Pancreas (tissue), 10 donors: ENCODE results near the gene NT5C. TPM values are rescaled to one million over a fixed set of nuclear protein-coding genes. Genes with fewer than 3 reads are reported as not detected.
"Not testable (repeated sequence)": the region's sequence is repeated elsewhere in the genome, so short reads cannot be mapped to it uniquely, and the experiment has no call there.

Experiments used
- ATAC-seq, 4 donors: fragments of 200-7000 bp; cut with Tn5 transposase; one replicate each; pipeline versions ENCODE4 v1.8.0 to v1.9.1; 2020; ENCODE audit warnings: mild to moderate bottlenecking in 4 of 4, moderate library complexity in 4 of 4
- DNase-seq, 6 donors: peaks; one replicate each; pipeline ENCODE4 v3.0.0-alpha.2; 2020
- FAIRE-seq: peaks from 2 replicates; lab custom pipeline; 2012; peaks lifted over from hg19 to GRCh38; lab: Jason Lieb, UNC
- H3K27ac ChIP-seq, 4 donors: fragments of 200-600 bp; sonication (generic); 1 replicate in 3 of 4; 2 replicates in 1 of 4; pipeline versions ENCODE4 v1.5.0 to v1.8.0; 2020
- H3K27me3 ChIP-seq, 4 donors: fragments of 200-600 bp; one replicate each; pipeline ENCODE4 v1.8.0; 2021
- H3K36me3 ChIP-seq, 3 donors: fragments of 200-600 bp; sonication (generic) in 1 of 3; one replicate each; pipeline versions ENCODE4 v1.5.0 to v1.8.0; 2020 to 2021
- H3K4me1 ChIP-seq, 3 donors: fragments of 200-600 bp; one replicate each; pipeline ENCODE4 v1.8.0; 2021
- H3K4me3 ChIP-seq, 4 donors: fragments of 200-600 bp; sonication (generic) in 2 of 4; one replicate each; pipeline versions ENCODE4 v1.5.0 to v1.8.0; 2020 to 2021
- H3K9me3 ChIP-seq, 4 donors: fragments of 200-600 bp; one replicate each; pipeline ENCODE4 v1.8.0; 2021
- WGBS, 2 donors: extraction: QIAGEN DNeasy Blood & Tissue Kit; methylation state at CpG; one replicate each; pipeline ENCODE4 v1.1.7; 2013; 5-methylcytosine and 5-hydroxymethylcytosine counted together
- intact Hi-C, 3 donors: fragments of 100-400 bp; cut with DNase I; formaldehyde crosslinking; loops; one replicate each; pipeline versions ENCODE4 v1.11.1 to v1.14.2; 2022
- polyA plus RNA-seq, 2 donors: library from polyadenylated mRNA; stranded (reverse); fragments of 200-250 nt; gene quantifications; one replicate each; pipeline ENCODE4 v1.2.3, GENCODE V29; 2013
- total RNA-seq, 6 donors: library from RNA; stranded (reverse); fragmentation: NEBNext Ultra II Directional in 4 of 6; extraction: Animal tissue kit (Norgen Biotek cat#: 25700) in 4 of 6; gene quantifications; one replicate each; pipeline versions ENCODE4 v1.2.1 to v1.2.4, GENCODE V29; 2021 to 2023
- TF ChIP-seq, protein P1 (sequence below), 4 donors: fragments of 200-600 bp; sonication (generic) in 3 of 4; IDR thresholded peaks; one replicate each; pipeline versions ENCODE4 v1.5.0 to v1.8.0; 2021; ENCODE audit warnings: antibody characterized with exemption in 4 of 4
- donor health status: healthy with polysubstance abuse.
- donor health status: DM: no; HTN: no; CAD: no; lungs with moderate emphysema.
- donor health status: DM: no; HTN: no; CAD: no.
- donor health status: control.
- donor health status: control.
- donor health status: Bipolar disorder and iron deficiency.
- donor health status: DM: yes; HTN: yes; CAD: no.
- donor health status: DM: no; HTN: no; CAD: no.
- donor health status: DM: no; HTN: no; CAD: no.
- donor health status: DM: yes; HTN: yes; CAD: no.

Gene NT5C
- total and polyA plus RNA-seq, 8 donors = 14.4 to 76.3 (median 21.8) TPM

- Histone ChIP-seq H3K9me3 (no peaks in the 10 kb centered on the region), H3K4me3 (no peak overlapping the region), H3K27ac (no peak overlapping the region), H3K27me3 (no peaks in the 10 kb centered on the region), H3K36me3 (peaks cover 0 to 47% (median 17%) of the 10 kb centered on the region in 3 donors), H3K4me1 (peaks cover 0 to 4% (median 0%) of the 10 kb centered on the region in 3 donors)
- WGBS, 2 donors = 93 to 94% methylated on average over 11 of the region's 11 CpGs
- DNase-seq = peak in 1 of 6 donors; percentile 29
- TF ChIP-seq, protein P1, sequence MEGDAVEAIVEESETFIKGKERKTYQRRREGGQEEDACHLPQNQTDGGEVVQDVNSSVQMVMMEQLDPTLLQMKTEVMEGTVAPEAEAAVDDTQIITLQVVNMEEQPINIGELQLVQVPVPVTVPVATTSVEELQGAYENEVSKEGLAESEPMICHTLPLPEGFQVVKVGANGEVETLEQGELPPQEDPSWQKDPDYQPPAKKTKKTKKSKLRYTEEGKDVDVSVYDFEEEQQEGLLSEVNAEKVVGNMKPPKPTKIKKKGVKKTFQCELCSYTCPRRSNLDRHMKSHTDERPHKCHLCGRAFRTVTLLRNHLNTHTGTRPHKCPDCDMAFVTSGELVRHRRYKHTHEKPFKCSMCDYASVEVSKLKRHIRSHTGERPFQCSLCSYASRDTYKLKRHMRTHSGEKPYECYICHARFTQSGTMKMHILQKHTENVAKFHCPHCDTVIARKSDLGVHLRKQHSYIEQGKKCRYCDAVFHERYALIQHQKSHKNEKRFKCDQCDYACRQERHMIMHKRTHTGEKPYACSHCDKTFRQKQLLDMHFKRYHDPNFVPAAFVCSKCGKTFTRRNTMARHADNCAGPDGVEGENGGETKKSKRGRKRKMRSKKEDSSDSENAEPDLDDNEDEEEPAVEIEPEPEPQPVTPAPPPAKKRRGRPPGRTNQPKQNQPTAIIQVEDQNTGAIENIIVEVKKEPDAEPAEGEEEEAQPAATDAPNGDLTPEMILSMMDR (IDR thresholded peaks at IDR 0.05) = no peak
- no peak for FAIRE-seq
- intact Hi-C loops = loop anchor here in 1 of 3 donors (10.0 kb wide), 1 partner anchor 50 kb away; no protein-coding TSS in a partner anchor
- no peak for ATAC-seq
Observed at GRCh38 chr17:75174996-75175395, 43.5 kb upstream of the NT5C start.

DNA sequence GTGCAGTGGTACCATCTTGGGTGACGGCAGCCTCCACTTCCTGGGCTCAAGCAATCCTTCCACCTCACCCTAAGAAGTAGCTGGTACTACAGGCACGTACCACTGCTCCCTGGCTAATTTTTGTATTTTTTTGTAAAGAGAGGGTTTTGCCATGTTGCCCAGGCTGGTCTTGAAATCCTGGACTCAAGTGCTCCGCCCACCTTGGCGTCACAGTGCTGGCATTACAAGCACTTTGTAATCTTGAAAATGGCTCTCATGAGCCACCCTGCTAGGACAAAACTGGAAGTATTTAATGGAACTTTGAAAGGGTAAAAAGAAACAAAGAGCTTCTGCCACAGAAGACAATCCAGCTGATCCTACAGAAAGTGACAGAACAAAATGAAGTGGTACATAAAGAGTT lies 42.0 kb upstream of the NT5C start:
- ATAC-seq = no peak
- no peaks in the 10 kb centered on the region for H3K9me3 ChIP-seq
- no peaks in the 10 kb centered on the region for H3K27me3 ChIP-seq
- 87 to 88% methylated on average over 4 of the region's 4 CpGs for WGBS, 2 donors
- no peaks in the 10 kb centered on the region for H3K4me1 ChIP-seq
- no peak overlapping the region for H3K4me3 ChIP-seq
- H3K27ac ChIP-seq = no peak overlapping the region
- peaks cover 0 to 42% (median 17%) of the 10 kb centered on the region in 3 donors for H3K36me3 ChIP-seq
- FAIRE-seq = no peak
- DNase-seq = peak in 1 of 6 donors; percentile 5
- intact Hi-C loops = loop anchor here in 1 of 3 donors (10.0 kb wide), 1 partner anchor 49 kb away; no protein-coding TSS in a partner anchor
- TF ChIP-seq, protein P1 (IDR thresholded peaks at IDR 0.05) = no peak

GRCh38 chr17:75168998-75169397 lies 37.5 kb upstream of the NT5C start:
- Histone ChIP-seq H3K9me3 (no peaks in the 10 kb centered on the region), H3K4me1 (no peaks in the 10 kb centered on the region), H3K27ac (no peak overlapping the region), H3K27me3 (no peaks in the 10 kb centered on the region), H3K4me3 (no peak overlapping the region), H3K36me3 (peaks cover 0 to 27% (median 11%) of the 10 kb centered on the region in 3 donors)
- FAIRE-seq (no peak), ATAC-seq (no peak), DNase-seq (no peak)
- TF ChIP-seq, protein P1 (IDR thresholded peaks at IDR 0.05) = no peak
- WGBS, 2 donors = 76 to 82% methylated on average over 4 of the region's 4 CpGs
- intact Hi-C loops = no loop called here

- H3K27me3 ChIP-seq, intact Hi-C loops, ATAC-seq, H3K27ac ChIP-seq, H3K9me3 ChIP-seq, FAIRE-seq, H3K4me3 ChIP-seq, H3K4me1 ChIP-seq: not testable (repeated sequence)
- 96 to 98% methylated on average over 15 of the region's 15 CpGs for WGBS, 2 donors
- H3K36me3 ChIP-seq = peaks cover 0 to 10% (median 6%) of the 10 kb centered on the region in 3 donors
- DNase-seq = peak in 1 of 6 donors; percentile 8
Observed at GRCh38 chr17:75164606-75165005, 33.1 kb upstream of the NT5C start.

DNA sequence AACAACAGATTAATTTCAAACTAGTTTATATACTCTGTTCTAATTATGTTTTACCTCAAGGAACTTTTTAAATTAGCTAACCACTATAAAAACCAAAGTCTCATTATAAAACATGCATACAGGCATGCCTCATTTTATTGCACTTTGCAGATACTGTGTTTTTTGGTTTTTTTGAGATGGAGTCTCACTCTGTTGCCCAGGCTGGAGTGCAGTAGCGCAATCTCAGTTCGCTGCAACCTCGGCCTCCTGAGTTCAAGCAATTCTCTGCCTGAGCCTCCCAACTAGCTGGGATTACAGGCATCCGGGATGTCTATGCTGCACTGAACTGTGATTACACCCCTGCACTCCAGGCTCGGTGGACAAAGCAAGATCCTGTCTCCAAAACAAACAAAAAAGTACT lies 31.5 kb upstream of the NT5C start:
- H3K27me3 ChIP-seq = no peaks in the 10 kb centered on the region
- FAIRE-seq (no peak), DNase-seq (peak in 1 of 6 donors; percentile 14), ATAC-seq (no peak)
- intact Hi-C loops = no loop called here
- H3K4me3 ChIP-seq = no peak overlapping the region
- TF ChIP-seq, protein P1 (IDR thresholded peaks at IDR 0.05) = no peak
- peaks cover 0 to 10% (median 6%) of the 10 kb centered on the region in 3 donors for H3K36me3 ChIP-seq
- H3K27ac ChIP-seq = no peak overlapping the region
- 85 to 88% methylated on average over 5 of the region's 5 CpGs for WGBS, 2 donors
- H3K4me1 ChIP-seq = no peaks in the 10 kb centered on the region
- no peaks in the 10 kb centered on the region for H3K9me3 ChIP-seq
